Immature natural killer cell (primary cell): Measurements from ENCODE around the gene NOL7. TPM values are rescaled to one million over a fixed set of nuclear protein-coding genes. Genes with fewer than 3 reads are reported as not detected.
A peak's percentile ranks its signal among the peaks of the same experiment; 100 is the strongest.

Experiments used
- DNase-seq, 3 donors: peaks; one replicate each; pipeline ENCODE4 v3.0.0; 2022; ENCODE audit warnings: mixed read lengths in 1 of 3
- H3K27ac Mint-ChIP-seq, 6 donors: one replicate each; pipeline ENCODE4 v1.8.0; 2020; ENCODE audit warnings: mixed read lengths in 6 of 6, mild to moderate bottlenecking in 5 of 6, inconsistent platforms in 4 of 6, moderate library complexity in 3 of 6
- H3K27me3 Mint-ChIP-seq, 3 donors: one replicate each; pipeline ENCODE4 v1.8.0; 2020 to 2021; ENCODE audit warnings: low read depth in 3 of 3, mild to moderate bottlenecking in 3 of 3, mixed read lengths in 3 of 3, moderate library complexity in 3 of 3, inconsistent platforms in 1 of 3
- H3K36me3 Mint-ChIP-seq, 3 donors: one replicate each; pipeline ENCODE4 v1.8.0; 2020; ENCODE audit warnings: mixed read lengths in 3 of 3, inconsistent platforms in 2 of 3, mild to moderate bottlenecking in 2 of 3
- H3K4me1 Mint-ChIP-seq, 2 donors: one replicate each; pipeline ENCODE4 v1.8.0; 2020; ENCODE audit warnings: inconsistent platforms in 2 of 2, mild to moderate bottlenecking in 2 of 2, mixed read lengths in 2 of 2, moderate library complexity in 1 of 2
- H3K4me3 Mint-ChIP-seq, 5 donors: one replicate each; pipeline ENCODE4 v1.8.0; 2020; ENCODE audit warnings: mild to moderate bottlenecking in 5 of 5, mixed read lengths in 5 of 5, inconsistent platforms in 3 of 5, moderate library complexity in 3 of 5
- H3K9me3 Mint-ChIP-seq, 6 donors: one replicate each; pipeline ENCODE4 v1.8.0; 2020; ENCODE audit warnings: mild to moderate bottlenecking in 6 of 6, mixed read lengths in 6 of 6, inconsistent platforms in 4 of 6, moderate library complexity in 3 of 6
- polyA plus RNA-seq, 3 donors: library from polyadenylated mRNA; unstranded; fragments of 300-500 nt; fragmentation: Illumina TruSeq; gene quantifications; one replicate each; pipeline ENCODE4 v1.2.3, GENCODE V29; 2021

The NOL7 gene
- polyA plus RNA-seq, 3 donors from 2014 or later = 57.0 to 92.2 (median 65.1) TPM

GRCh38 chr6:13648850-13649249 lies 33.7 kb downstream of the NOL7 start:
- DNase-seq = no peak
- Mint-ChIP-seq H3K4me3 (no peak overlapping the region), H3K9me3 (no peaks in the 10 kb centered on the region), H3K27ac (no peak overlapping the region), H3K4me1 (peaks cover 8 to 23% of the 10 kb centered on the region in 2 donors), H3K36me3 (peaks cover 9 to 14% (median 9%) of the 10 kb centered on the region in 3 donors), H3K27me3 (peaks cover 0 to 1% (median 0%) of the 10 kb centered on the region in 3 donors)

- Mint-ChIP-seq H3K27me3 (peaks cover 0 to 1% (median 0%) of the 10 kb centered on the region in 3 donors), H3K9me3 (no peaks in the 10 kb centered on the region), H3K27ac (no peak overlapping the region), H3K4me1 (peaks cover 8 to 23% of the 10 kb centered on the region in 2 donors), H3K36me3 (peaks cover 8 to 14% (median 9%) of the 10 kb centered on the region in 3 donors), H3K4me3 (peak overlapping the region in 1 of 5 donors; percentile 0)
- DNase-seq = no peak
Measured at GRCh38 chr6:13649393-13649792, 34.3 kb downstream of the NOL7 start.

- Mint-ChIP-seq H3K4me1 (peaks cover 8 to 36% of the 10 kb centered on the region in 2 donors), H3K27ac (no peak overlapping the region), H3K9me3 (no peaks in the 10 kb centered on the region), H3K27me3 (peaks cover 0 to 1% (median 0%) of the 10 kb centered on the region in 3 donors), H3K4me3 (no peak overlapping the region), H3K36me3 (peaks cover 6 to 13% (median 12%) of the 10 kb centered on the region in 3 donors)
- no peak for DNase-seq
Measured at GRCh38 chr6:13653296-13653695, 38.2 kb downstream of the NOL7 start.

GRCh38 chr6:13654496-13654895 lies 39.4 kb downstream of the NOL7 start:
- Mint-ChIP-seq H3K27me3 (peaks cover 0 to under 1% (median 0%) of the 10 kb centered on the region in 3 donors), H3K27ac (no peak overlapping the region), H3K4me3 (no peak overlapping the region), H3K36me3 (peaks cover 6 to 13% (median 12%) of the 10 kb centered on the region in 3 donors), H3K9me3 (no peaks in the 10 kb centered on the region), H3K4me1 (peaks cover 9 to 36% of the 10 kb centered on the region in 2 donors)
- DNase-seq = no peak

GRCh38 chr6:13655700-13656099 lies 40.6 kb downstream of the NOL7 start:
- DNase-seq = no peak
- peaks cover 14 to 45% of the 10 kb centered on the region in 2 donors for H3K4me1 Mint-ChIP-seq
- H3K36me3 Mint-ChIP-seq = peaks cover 6 to 10% (median 8%) of the 10 kb centered on the region in 3 donors
- no peaks in the 10 kb centered on the region for H3K27me3 Mint-ChIP-seq
- no peak overlapping the region for H3K4me3 Mint-ChIP-seq
- H3K9me3 Mint-ChIP-seq = no peaks in the 10 kb centered on the region
- H3K27ac Mint-ChIP-seq = peak overlapping the region in 3 of 6 donors; percentile 5 to 34 (median 30)

GRCh38 chr6:13660273-13660672 lies 45.1 kb downstream of the NOL7 start:
- peak overlapping the region in 2 of 6 donors; percentile 21 to 39 for H3K27ac Mint-ChIP-seq
- peaks cover 0 to 4% (median 0%) of the 10 kb centered on the region in 3 donors for H3K36me3 Mint-ChIP-seq
- H3K4me1 Mint-ChIP-seq = peaks cover 54 to 82% of the 10 kb centered on the region in 2 donors
- H3K9me3 Mint-ChIP-seq = no peaks in the 10 kb centered on the region
- no peak for DNase-seq
- peak overlapping the region in 1 of 5 donors; percentile 16 for H3K4me3 Mint-ChIP-seq
- no peaks in the 10 kb centered on the region for H3K27me3 Mint-ChIP-seq

GRCh38 chr6:13660893-13661292 lies 45.8 kb downstream of the NOL7 start:
- Mint-ChIP-seq H3K9me3 (no peaks in the 10 kb centered on the region), H3K27me3 (no peaks in the 10 kb centered on the region), H3K36me3 (peaks cover 0 to under 1% (median 0%) of the 10 kb centered on the region in 3 donors), H3K4me3 (no peak overlapping the region), H3K27ac (peak overlapping the region in 1 of 6 donors; percentile 13), H3K4me1 (peaks cover 60 to 85% of the 10 kb centered on the region in 2 donors)
- no peak for DNase-seq

GRCh38 chr6:13661647-13662046 lies 46.5 kb downstream of the NOL7 start:
- Mint-ChIP-seq H3K4me1 (peaks cover 66 to 86% of the 10 kb centered on the region in 2 donors), H3K36me3 (no peaks in the 10 kb centered on the region), H3K9me3 (no peaks in the 10 kb centered on the region), H3K4me3 (peak overlapping the region in 1 of 5 donors; percentile 8), H3K27ac (peak overlapping the region in 2 of 6 donors; percentile 11 to 60), H3K27me3 (no peaks in the 10 kb centered on the region)
- no peak for DNase-seq

GRCh38 chr6:13662651-13663334 lies 47.7 kb downstream of the NOL7 start:
- no peaks in the 10 kb centered on the region for H3K9me3 Mint-ChIP-seq
- peak overlapping the region in 3 of 5 donors; percentile 32 to 64 (median 45) for H3K4me3 Mint-ChIP-seq
- H3K27me3 Mint-ChIP-seq = no peaks in the 10 kb centered on the region
- H3K4me1 Mint-ChIP-seq = peaks cover 77 to 95% of the 10 kb centered on the region in 2 donors
- no peak for DNase-seq
- H3K36me3 Mint-ChIP-seq = no peaks in the 10 kb centered on the region
- peak overlapping the region in 5 of 6 donors; percentile 11 to 75 (median 28) for H3K27ac Mint-ChIP-seq

GRCh38 chr6:13663986-13664385 lies 48.9 kb downstream of the NOL7 start:
- H3K9me3 Mint-ChIP-seq = no peaks in the 10 kb centered on the region
- H3K36me3 Mint-ChIP-seq = no peaks in the 10 kb centered on the region
- peaks cover 86 to 100% of the 10 kb centered on the region in 2 donors for H3K4me1 Mint-ChIP-seq
- H3K4me3 Mint-ChIP-seq = no peak overlapping the region
- H3K27me3 Mint-ChIP-seq = peaks cover 0 to 3% (median 0%) of the 10 kb centered on the region in 3 donors
- DNase-seq = no peak
- H3K27ac Mint-ChIP-seq = peak overlapping the region in 4 of 6 donors; percentile 24 to 73 (median 30)

GRCh38 chr6:13664703-13665352 lies 49.7 kb downstream of the NOL7 start:
- Mint-ChIP-seq H3K4me1 (peaks cover 90 to 100% of the 10 kb centered on the region in 2 donors), H3K27me3 (peaks cover 0 to 3% (median 0%) of the 10 kb centered on the region in 3 donors), H3K36me3 (no peaks in the 10 kb centered on the region), H3K4me3 (no peak overlapping the region), H3K9me3 (no peaks in the 10 kb centered on the region), H3K27ac (peak overlapping the region in 3 of 6 donors; percentile 27 to 32 (median 29))
- DNase-seq = no peak

GRCh38 chr6:13666194-13667105 lies 51.3 kb downstream of the NOL7 start:
- Mint-ChIP-seq H3K4me1 (peaks cover 89 to 97% of the 10 kb centered on the region in 2 donors), H3K4me3 (peak overlapping the region; percentile 9 to 56 (median 36)), H3K36me3 (no peaks in the 10 kb centered on the region), H3K27me3 (peaks cover 0 to 3% (median 0%) of the 10 kb centered on the region in 3 donors), H3K9me3 (no peaks in the 10 kb centered on the region), H3K27ac (peak overlapping the region; percentile 7 to 65 (median 42))
- peak in 1 of 3 donors; percentile 19 for DNase-seq

GRCh38 chr6:13667655-13668054 lies 52.5 kb downstream of the NOL7 start:
- peaks cover 87 to 97% of the 10 kb centered on the region in 2 donors for H3K4me1 Mint-ChIP-seq
- no peaks in the 10 kb centered on the region for H3K9me3 Mint-ChIP-seq
- H3K27me3 Mint-ChIP-seq = peaks cover 0 to 3% (median 2%) of the 10 kb centered on the region in 3 donors
- H3K27ac Mint-ChIP-seq = peak overlapping the region in 2 of 6 donors; percentile 10 to 67
- H3K4me3 Mint-ChIP-seq = peak overlapping the region in 2 of 5 donors; percentile 25 to 61
- DNase-seq = no peak
- no peaks in the 10 kb centered on the region for H3K36me3 Mint-ChIP-seq
